MM.1S (cell line): ENCODE data around the gene COMTD1.

Experiments used
- DNase-seq: peaks from one replicate; pipeline ENCODE4 v3.0.0-alpha.2; 2015
- H2AFZ ChIP-seq: fragments of 300-600 bp; sonication (generic); 2 replicates; pipeline ENCODE4 v1.6.0; 2016; ENCODE audit warnings: antibody characterized with exemption, low read length
- H3F3A ChIP-seq: fragments of 300-600 bp; sonication (generic); 2 replicates; pipeline ENCODE4 v1.6.1; 2016; ENCODE audit warnings: mild to moderate bottlenecking, antibody characterized with exemption, low read length, moderate library complexity, mixed read lengths; ENCODE audit not compliant: insufficient read depth
- H3K27ac ChIP-seq: fragments of 300-600 bp; sonication (generic); 2 replicates; pipeline ENCODE4 v1.5.1; 2016; ENCODE audit warnings: mild to moderate bottlenecking, low read length
- H3K27me3 ChIP-seq: fragments of 300-600 bp; sonication (generic); replicated peaks from 2 replicates; pipeline ENCODE4 v1.6.0; 2016; ENCODE audit warnings: low read length; ENCODE audit not compliant: insufficient read depth
- H3K36me3 ChIP-seq: fragments of 300-600 bp; sonication (generic); replicated peaks from 2 replicates; pipeline ENCODE4 v1.6.1; 2016; ENCODE audit warnings: mild to moderate bottlenecking, low read length, mixed read lengths; ENCODE audit not compliant: insufficient read depth
- H3K4me1 ChIP-seq: fragments of 300-600 bp; sonication (generic); 2 replicates; pipeline ENCODE4 v1.6.1; 2016; ENCODE audit warnings: low read length, mixed read lengths
- H3K4me2 ChIP-seq: fragments of 300-600 bp; sonication (generic); 2 replicates; pipeline ENCODE4 v1.6.0; 2016; ENCODE audit warnings: low read depth, low read length
- H3K4me3 ChIP-seq: fragments of 300-600 bp; sonication (generic); 2 replicates; pipeline ENCODE4 v1.5.1; 2016; ENCODE audit warnings: low read length, mixed read lengths
- H3K79me2 ChIP-seq: fragments of 300-600 bp; sonication (generic); 2 replicates; pipeline ENCODE4 v1.6.1; 2016; ENCODE audit warnings: mixed run types, low read length, mixed read lengths
- H3K9ac ChIP-seq: fragments of 300-600 bp; sonication (generic); 2 replicates; pipeline ENCODE4 v1.6.1; 2016; ENCODE audit warnings: low read length, mixed read lengths
- H3K9me2 ChIP-seq: fragments of 300-600 bp; sonication (generic); replicated peaks from 2 replicates; pipeline ENCODE4 v1.6.1; 2016; ENCODE audit warnings: mild to moderate bottlenecking, low read length, mixed read lengths; ENCODE audit not compliant: insufficient read depth
- H3K9me3 ChIP-seq: fragments of 300-600 bp; sonication (generic); replicated peaks from 2 replicates; pipeline ENCODE4 v1.6.1; 2016; ENCODE audit warnings: mild to moderate bottlenecking, low read length, mixed read lengths; ENCODE audit not compliant: insufficient read depth
- H4K20me1 ChIP-seq: fragments of 300-600 bp; sonication (generic); 2 replicates; pipeline ENCODE4 v1.6.1; 2016; ENCODE audit warnings: mild to moderate bottlenecking, low read length, moderate library complexity, mixed read lengths; ENCODE audit not compliant: insufficient read depth
- CTCF ChIP-seq: fragments of 300-600 bp; sonication (generic); IDR thresholded peaks from 2 replicates; pipeline ENCODE4 v1.5.1; 2016; ENCODE audit warnings: antibody characterized with exemption, low read length, mixed read lengths
- EZH2 ChIP-seq: fragments of 300-600 bp; sonication (generic); optimal IDR thresholded peaks from 2 replicates; pipeline ENCODE3; 2017; ENCODE audit warnings: low read depth, mild to moderate bottlenecking, antibody characterized with exemption, low read length, mixed read lengths
- EZH2phosphoT487 ChIP-seq: fragments of 300-600 bp; sonication (generic); IDR thresholded peaks from 2 replicates; pipeline ENCODE4 v1.6.1; 2018; ENCODE audit warnings: antibody characterized with exemption, low read length

COMTD1 gene

GRCh38 chr10:75210282-75211006, 25.3 kb downstream of the COMTD1 start, which contains the start of gene VDAC2:
TSS of gene VDAC2 (plus strand) at chr10:75210796. CDS start at chr10:75211159, 363 bp downstream.
- TF ChIP-seq CTCF (no peak), EZH2 (no peak), EZH2phosphoT487 (no peak)
- peaks cover 6% of the 10 kb centered on the region; the same call in 1 of the 2 replicates for H3F3A ChIP-seq

GRCh38 chr10:75209921-75210281, 25.9 kb downstream of the COMTD1 start:
- H3K9me2 ChIP-seq: no peaks in the 10 kb centered on the region
- no peaks in the 10 kb centered on the region for H4K20me1 ChIP-seq
- peak overlapping the region; percentile 96 for H3K27ac ChIP-seq
- DNase-seq: peak; percentile 63
- H3K9me3 ChIP-seq: no peaks in the 10 kb centered on the region
- H2AFZ ChIP-seq: peak overlapping the region; percentile 97
- peak overlapping the region; percentile 94 for H3K4me2 ChIP-seq
- no peak for TF ChIP-seq EZH2
- no peak for TF ChIP-seq EZH2phosphoT487
- TF ChIP-seq CTCF: no peak
- H3F3A ChIP-seq: peaks cover 6% of the 10 kb centered on the region; the same call in 1 of the 2 replicates
- no peaks in the 10 kb centered on the region for H3K27me3 ChIP-seq
- H3K4me3 ChIP-seq: peak overlapping the region; percentile 97
- peaks cover 11% of the 10 kb centered on the region for H3K4me1 ChIP-seq
- peaks cover 43% of the 10 kb centered on the region for H3K79me2 ChIP-seq
- peak overlapping the region; percentile 99 for H3K9ac ChIP-seq
- peaks cover 4% of the 10 kb centered on the region; the same call in 1 of the 2 replicates for H3K36me3 ChIP-seq

More at GRCh38 chr10:75210282-75211006, 25.3 kb downstream of the COMTD1 start, which contains the start of gene VDAC2:
- Histone ChIP-seq H3K79me2 (peaks cover 48% of the 10 kb centered on the region), H4K20me1 (no peaks in the 10 kb centered on the region), H3K9ac (peak within 1 kb of the TSS; percentile 99), H2AFZ (peak within 1 kb of the TSS; percentile 97), H3K4me3 (peak within 1 kb of the TSS; percentile 97), H3K27ac (peak within 1 kb of the TSS; percentile 96), H3K4me1 (peaks cover 11% of the 10 kb centered on the region), H3K27me3 (no peaks in the 10 kb centered on the region), H3K4me2 (peak within 1 kb of the TSS; percentile 94), H3K9me3 (no peaks in the 10 kb centered on the region), H3K9me2 (no peaks in the 10 kb centered on the region), H3K36me3 (peaks cover 4% of the 10 kb centered on the region; the same call in 1 of the 2 replicates)
- DNase-seq: peak; percentile 87

GRCh38 chr10:75209086-75209920, 26.5 kb downstream of the COMTD1 start:
- Histone ChIP-seq H3K4me2 (peak overlapping the region; percentile 94), H3K9me2 (no peaks in the 10 kb centered on the region), H4K20me1 (no peaks in the 10 kb centered on the region), H3K9me3 (no peaks in the 10 kb centered on the region), H3K4me3 (peak overlapping the region; percentile 97), H3K27ac (peak overlapping the region; percentile 96; the same call in 1 of the 2 replicates), H3F3A (peaks cover 6% of the 10 kb centered on the region; the same call in 1 of the 2 replicates), H3K79me2 (peaks cover 37% of the 10 kb centered on the region), H3K27me3 (no peaks in the 10 kb centered on the region), H2AFZ (peak overlapping the region; percentile 97), H3K4me1 (peaks cover 11% of the 10 kb centered on the region), H3K9ac (peak overlapping the region; percentile 99; the same call in 1 of the 2 replicates), H3K36me3 (peaks cover 4% of the 10 kb centered on the region; the same call in 1 of the 2 replicates)
- no peak for TF ChIP-seq CTCF
- no peak for DNase-seq
